ENCODE measurements around the gene ERGIC3. TPM values are rescaled to one million over a fixed set of nuclear protein-coding genes. Genes with fewer than 3 reads are reported as not detected.

Gene ERGIC3
- total and polyA plus RNA-seq, 2 of the 13 experiments (the other 11 are each of a cell fraction or from before 2014, with no cell fraction given) = 407 to 670 TPM

DNA sequence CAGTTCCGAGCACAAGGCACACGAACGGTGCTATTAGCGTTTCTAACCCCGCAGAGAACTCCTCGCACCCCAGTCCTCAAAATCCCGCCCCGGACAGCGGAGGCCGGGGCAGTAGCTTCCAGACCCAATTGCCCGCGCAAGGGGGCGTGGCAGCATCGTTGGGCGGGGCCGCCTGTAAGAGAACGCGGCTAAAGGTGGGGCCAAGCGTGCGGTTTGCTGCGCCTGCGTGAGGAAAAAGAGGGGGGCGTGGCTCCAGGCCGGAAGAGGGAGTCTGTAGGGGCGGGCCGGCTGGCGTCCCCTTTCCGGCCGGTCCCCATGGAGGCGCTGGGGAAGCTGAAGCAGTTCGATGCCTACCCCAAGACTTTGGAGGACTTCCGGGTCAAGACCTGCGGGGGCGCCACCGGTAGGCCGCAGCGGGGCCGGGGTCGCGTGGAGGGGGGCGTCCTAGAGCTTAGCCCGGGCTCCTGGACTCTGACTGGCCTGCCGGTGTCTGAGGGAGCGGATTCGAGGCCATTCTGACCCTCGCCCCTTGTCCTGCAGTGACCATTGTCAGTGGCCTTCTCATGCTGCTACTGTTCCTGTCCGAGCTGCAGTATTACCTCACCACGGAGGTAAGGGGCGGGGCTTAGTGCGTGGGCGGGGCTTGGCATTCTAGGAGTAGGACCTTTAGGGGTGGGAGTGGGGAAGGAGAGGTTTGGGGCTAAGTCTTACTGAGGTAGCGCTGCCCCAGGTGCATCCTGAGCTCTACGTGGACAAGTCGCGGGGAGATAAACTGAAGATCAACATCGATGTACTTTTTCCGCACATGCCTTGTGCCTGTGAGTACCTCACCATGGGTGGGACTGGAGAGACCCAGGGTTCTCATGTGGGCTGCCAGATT, at the start of gene ERGIC3 (continued):
- TF ChIP-seq, protein P1, sequence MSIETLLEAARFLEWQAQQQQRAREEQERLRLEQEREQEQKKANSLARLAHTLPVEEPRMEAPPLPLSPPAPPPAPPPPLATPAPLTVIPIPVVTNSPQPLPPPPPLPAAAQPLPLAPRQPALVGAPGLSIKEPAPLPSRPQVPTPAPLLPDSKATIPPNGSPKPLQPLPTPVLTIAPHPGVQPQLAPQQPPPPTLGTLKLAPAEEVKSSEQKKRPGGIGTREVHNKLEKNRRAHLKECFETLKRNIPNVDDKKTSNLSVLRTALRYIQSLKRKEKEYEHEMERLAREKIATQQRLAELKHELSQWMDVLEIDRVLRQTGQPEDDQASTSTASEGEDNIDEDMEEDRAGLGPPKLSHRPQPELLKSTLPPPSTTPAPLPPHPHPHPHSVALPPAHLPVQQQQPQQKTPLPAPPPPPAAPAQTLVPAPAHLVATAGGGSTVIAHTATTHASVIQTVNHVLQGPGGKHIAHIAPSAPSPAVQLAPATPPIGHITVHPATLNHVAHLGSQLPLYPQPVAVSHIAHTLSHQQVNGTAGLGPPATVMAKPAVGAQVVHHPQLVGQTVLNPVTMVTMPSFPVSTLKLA (IDR thresholded peaks at IDR 0.05) = peak; percentile 73
- TF ChIP-seq ZNF552 (CRISPR knock-in tag; IDR thresholded peaks at IDR 0.05; ENCODE audit: borderline replicate concordance) = peak; percentile 76; the same call in 1 of the 2 replicates
- no peak for TF ChIP-seq ATF1 (CRISPR knock-in tag; IDR thresholded peaks at IDR 0.05)
- no peak; the same call in 1 of the 2 replicates for TF ChIP-seq RAD21 (CRISPR knock-in tag; IDR thresholded peaks at IDR 0.05)
- no peak for TF ChIP-seq NFE2L1 (CRISPR knock-in tag; IDR thresholded peaks at IDR 0.05; ENCODE audit: borderline replicate concordance)
- TF ChIP-seq PHF8 (CRISPR knock-in tag; IDR thresholded peaks at IDR 0.05) = peak; percentile 94
- TF ChIP-seq, protein P2, sequence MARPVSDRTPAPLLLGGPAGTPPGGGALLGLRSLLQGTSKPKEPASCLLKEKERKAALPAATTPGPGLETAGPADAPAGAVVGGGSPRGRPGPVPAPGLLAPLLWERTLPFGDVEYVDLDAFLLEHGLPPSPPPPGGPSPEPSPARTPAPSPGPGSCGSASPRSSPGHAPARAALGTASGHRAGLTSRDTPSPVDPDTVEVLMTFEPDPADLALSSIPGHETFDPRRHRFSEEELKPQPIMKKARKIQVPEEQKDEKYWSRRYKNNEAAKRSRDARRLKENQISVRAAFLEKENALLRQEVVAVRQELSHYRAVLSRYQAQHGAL (CRISPR knock-in tag; IDR thresholded peaks at IDR 0.05; ENCODE audit: not compliant biosample characterization) = no peak
- peak; percentile 3 for TF ChIP-seq MIXL1 (CRISPR knock-in tag; IDR thresholded peaks at IDR 0.05)
- peak; percentile 66; the same call in 1 of the 2 replicates for TF ChIP-seq CBFB (CRISPR knock-in tag; IDR thresholded peaks at IDR 0.05)
- TF ChIP-seq ZNF225 (CRISPR knock-in tag; IDR thresholded peaks at IDR 0.05) = no peak; the same call in 1 of the 2 replicates
- TF ChIP-seq, protein P3, sequence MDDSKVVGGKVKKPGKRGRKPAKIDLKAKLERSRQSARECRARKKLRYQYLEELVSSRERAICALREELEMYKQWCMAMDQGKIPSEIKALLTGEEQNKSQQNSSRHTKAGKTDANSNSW (CRISPR knock-in tag; IDR thresholded peaks at IDR 0.05; ENCODE audit: borderline replicate concordance) = no peak
- TF ChIP-seq HNF4A (CRISPR knock-in tag; IDR thresholded peaks at IDR 0.05) = no peak
- TF ChIP-seq MEF2D (CRISPR knock-in tag; IDR thresholded peaks at IDR 0.05) = peak; percentile 83
- TF ChIP-seq ZNF337 (CRISPR knock-in tag; IDR thresholded peaks at IDR 0.05; ENCODE audit: borderline replicate concordance, low read depth) = no peak
- TF ChIP-seq, protein P4, sequence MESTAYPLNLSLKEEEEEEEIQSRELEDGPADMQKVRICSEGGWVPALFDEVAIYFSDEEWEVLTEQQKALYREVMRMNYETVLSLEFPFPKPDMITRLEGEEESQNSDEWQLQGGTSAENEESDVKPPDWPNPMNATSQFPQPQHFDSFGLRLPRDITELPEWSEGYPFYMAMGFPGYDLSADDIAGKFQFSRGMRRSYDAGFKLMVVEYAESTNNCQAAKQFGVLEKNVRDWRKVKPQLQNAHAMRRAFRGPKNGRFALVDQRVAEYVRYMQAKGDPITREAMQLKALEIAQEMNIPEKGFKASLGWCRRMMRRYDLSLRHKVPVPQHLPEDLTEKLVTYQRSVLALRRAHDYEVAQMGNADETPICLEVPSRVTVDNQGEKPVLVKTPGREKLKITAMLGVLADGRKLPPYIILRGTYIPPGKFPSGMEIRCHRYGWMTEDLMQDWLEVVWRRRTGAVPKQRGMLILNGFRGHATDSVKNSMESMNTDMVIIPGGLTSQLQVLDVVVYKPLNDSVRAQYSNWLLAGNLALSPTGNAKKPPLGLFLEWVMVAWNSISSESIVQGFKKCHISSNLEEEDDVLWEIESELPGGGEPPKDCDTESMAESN (CRISPR knock-in tag; conservative IDR thresholded peaks at IDR 0.05) = 0 out of 2 replicates have a peak, but pooled peaks have one; percentile 61
- TF ChIP-seq SOX5 (CRISPR knock-in tag; IDR thresholded peaks at IDR 0.05; ENCODE audit: borderline replicate concordance) = no peak
- peak; percentile 71 for TF ChIP-seq RNF2 (conservative IDR thresholded peaks at IDR 0.05; ENCODE audit: low read depth)
- TF ChIP-seq, protein P5, sequence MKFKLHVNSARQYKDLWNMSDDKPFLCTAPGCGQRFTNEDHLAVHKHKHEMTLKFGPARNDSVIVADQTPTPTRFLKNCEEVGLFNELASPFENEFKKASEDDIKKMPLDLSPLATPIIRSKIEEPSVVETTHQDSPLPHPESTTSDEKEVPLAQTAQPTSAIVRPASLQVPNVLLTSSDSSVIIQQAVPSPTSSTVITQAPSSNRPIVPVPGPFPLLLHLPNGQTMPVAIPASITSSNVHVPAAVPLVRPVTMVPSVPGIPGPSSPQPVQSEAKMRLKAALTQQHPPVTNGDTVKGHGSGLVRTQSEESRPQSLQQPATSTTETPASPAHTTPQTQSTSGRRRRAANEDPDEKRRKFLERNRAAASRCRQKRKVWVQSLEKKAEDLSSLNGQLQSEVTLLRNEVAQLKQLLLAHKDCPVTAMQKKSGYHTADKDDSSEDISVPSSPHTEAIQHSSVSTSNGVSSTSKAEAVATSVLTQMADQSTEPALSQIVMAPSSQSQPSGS (CRISPR knock-in tag; IDR thresholded peaks at IDR 0.05) = peak; percentile 75; the same call in 1 of the 2 replicates
- TF ChIP-seq NFRKB (IDR thresholded peaks at IDR 0.05) = peak; percentile 35; the same call in 1 of the 2 replicates
- peak; percentile 58; the same call in 1 of the 2 replicates for TF ChIP-seq ZNF350 (CRISPR knock-in tag; IDR thresholded peaks at IDR 0.05; ENCODE audit: borderline replicate concordance, low read depth)
- peak; percentile 7; the same call in 1 of the 2 replicates for TF ChIP-seq ZNF331 (CRISPR knock-in tag; IDR thresholded peaks at IDR 0.05)
- TF ChIP-seq ZNF768 (CRISPR knock-in tag; IDR thresholded peaks at IDR 0.05) = peak; percentile 75; the same call in 1 of the 2 replicates
- TF ChIP-seq, protein P6, sequence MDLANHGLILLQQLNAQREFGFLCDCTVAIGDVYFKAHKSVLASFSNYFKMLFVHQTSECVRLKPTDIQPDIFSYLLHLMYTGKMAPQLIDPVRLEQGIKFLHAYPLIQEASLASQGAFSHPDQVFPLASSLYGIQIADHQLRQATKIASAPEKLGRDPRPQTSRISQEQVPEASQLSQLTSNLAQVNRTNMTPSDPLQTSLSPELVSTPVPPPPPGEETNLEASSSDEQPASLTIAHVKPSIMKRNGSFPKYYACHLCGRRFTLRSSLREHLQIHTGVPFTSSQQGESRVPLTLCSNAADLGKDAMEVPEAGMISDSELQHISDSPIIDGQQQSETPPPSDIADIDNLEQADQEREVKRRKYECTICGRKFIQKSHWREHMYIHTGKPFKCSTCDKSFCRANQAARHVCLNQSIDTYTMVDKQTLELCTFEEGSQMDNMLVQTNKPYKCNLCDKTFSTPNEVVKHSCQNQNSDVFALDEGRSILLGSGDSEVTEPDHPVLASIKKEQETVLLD (CRISPR knock-in tag; IDR thresholded peaks at IDR 0.05; ENCODE audit: low read depth) = peak; percentile 78; the same call in 1 of the 2 replicates
